A673 (cell line): ENCODE measurements around the gene TIMM21. TPM values are rescaled to one million over a fixed set of nuclear protein-coding genes. Genes with fewer than 3 reads are reported as not detected.
A peak's percentile ranks its signal among the peaks of the same experiment; 100 is the strongest.

Experiments used
- BruUV-seq: library from RNA; stranded (reverse); fragments of 400-500 nt; replicated peaks from 2 replicates; lab custom pipeline; 2021; lab: Mats Ljungman, UMichigan
- CTCF ChIA-PET: fragments of 300-600 bp; sonication (Branson Sonifier 250); formaldehyde crosslinking; loops from one replicate; lab custom pipeline; 2022; ENCODE audit warnings: antibody characterized with exemption; lab: Charles Lee
- POLR2A ChIA-PET: fragments of 300-600 bp; sonication (Branson Sonifier 250); formaldehyde crosslinking; loops from one replicate; lab custom pipeline; 2022; ENCODE audit warnings: antibody characterized with exemption; ENCODE audit not compliant: low non-redundant PET; lab: Charles Lee
- DNase-seq: peaks from one replicate; pipeline ENCODE4 v3.0.0-alpha.2; 2015; ENCODE audit warnings: low spot score
- H3K27ac ChIP-seq: fragments of 200-600 bp; sonication (generic); 2 replicates; pipeline ENCODE4 v1.5.1; 2016; ENCODE audit warnings: mixed run types, low read depth, mild to moderate bottlenecking, mixed read lengths, antibody characterized with exemption, low read length; ENCODE audit not compliant: poor library complexity, severe bottlenecking
- H3K27me3 ChIP-seq: fragments of 200-600 bp; sonication (generic); replicated peaks from 2 replicates; pipeline ENCODE4 v1.6.1; 2017; ENCODE audit warnings: mixed run types, low read depth, mild to moderate bottlenecking, mixed read lengths, antibody characterized with exemption, low read length; ENCODE audit not compliant: insufficient read depth, poor library complexity
- H3K36me3 ChIP-seq: fragments of 200-600 bp; sonication (generic); 2 replicates; pipeline ENCODE4 v1.6.1; 2016; ENCODE audit warnings: mixed run types, mild to moderate bottlenecking, mixed read lengths, antibody characterized with exemption, low read length; ENCODE audit not compliant: insufficient read depth, poor library complexity, severe bottlenecking
- H3K4me1 ChIP-seq: fragments of 200-600 bp; sonication (generic); 2 replicates; pipeline ENCODE4 v1.6.1; 2017; ENCODE audit warnings: mixed run types, mild to moderate bottlenecking, mixed read lengths, antibody characterized with exemption, low read length; ENCODE audit not compliant: insufficient read depth, poor library complexity, severe bottlenecking
- H3K4me3 ChIP-seq: fragments of 200-600 bp; sonication (generic); 2 replicates; pipeline ENCODE4 v1.5.1; 2016; ENCODE audit warnings: low read depth, mixed run types, mild to moderate bottlenecking, mixed read lengths, low read length; ENCODE audit not compliant: poor library complexity, severe bottlenecking
- H3K9me3 ChIP-seq: fragments of 200-600 bp; sonication (generic); 2 replicates; pipeline ENCODE4 v1.6.1; 2016; ENCODE audit warnings: mixed run types, low read depth, mild to moderate bottlenecking, mixed read lengths, antibody characterized with exemption, low read length; ENCODE audit not compliant: poor library complexity, severe bottlenecking
- CTCF ChIP-seq: fragments of 300-800, 200-600 bp; sonication (generic); conservative IDR thresholded peaks from 2 replicates; pipeline ENCODE4 v1.5.1; 2017; ENCODE audit warnings: low read depth, mild to moderate bottlenecking, antibody characterized with exemption, low read length, moderate library complexity, mixed read lengths
- EZH2 ChIP-seq: fragments of 200-600 bp; sonication (generic); IDR thresholded peaks from 2 replicates; pipeline ENCODE4 v1.6.1; 2017; ENCODE audit warnings: borderline replicate concordance, low read depth, mild to moderate bottlenecking, mixed read lengths, antibody characterized with exemption, low read length; ENCODE audit not compliant: poor library complexity, severe bottlenecking
- intact Hi-C: fragments of 100-400 bp; cut with micrococcal nuclease; formaldehyde crosslinking; loops from one replicate; pipeline ENCODE4 v1.10.0; 2022; ENCODE audit not compliant: unreplicated experiment
- total RNA-seq: library from RNA; stranded (reverse); gene quantifications from 2 replicates; pipeline ENCODE4 v1.2.3, GENCODE V29; 2021

TIMM21 gene
- total RNA-seq, 1 experiment from 2014 or later: 85.1 TPM

- Histone ChIP-seq H3K4me3 (no peak overlapping the region), H3K36me3 (no peaks in the 10 kb centered on the region), H3K27me3 (no peaks in the 10 kb centered on the region), H3K4me1 (no peaks in the 10 kb centered on the region), H3K9me3 (no peaks in the 10 kb centered on the region), H3K27ac (no peak overlapping the region)
- CTCF ChIA-PET: no interaction called here
- POLR2A ChIA-PET: no interaction called here
- no peak for TF ChIP-seq EZH2
- DNase-seq: no peak
- no TSS peak for BruUV-seq
- intact Hi-C loops: loop anchor here (10.0 kb wide), 1 partner anchor 1406 kb away; no protein-coding TSS in a partner anchor
Measured at GRCh38 chr18:74110976-74111375, 37.3 kb upstream of the TIMM21 start.

GRCh38 chr18:74113711-74114110 is 34.6 kb upstream of the TIMM21 start:
- intact Hi-C loops: loop anchor here (10.0 kb wide), 1 partner anchor 1409 kb away; no protein-coding TSS in a partner anchor
- peaks cover 4% of the 10 kb centered on the region for H3K4me1 ChIP-seq
- H3K36me3 ChIP-seq: no peaks in the 10 kb centered on the region
- TF ChIP-seq CTCF (no peak), EZH2 (no peak)
- no peaks in the 10 kb centered on the region for H3K27me3 ChIP-seq
- ChIA-PET POLR2A (no interaction called here), CTCF (no interaction called here)
- DNase-seq: no peak
- BruUV-seq: no TSS peak
- H3K4me3 ChIP-seq: no peak overlapping the region
- no peaks in the 10 kb centered on the region for H3K9me3 ChIP-seq
- no peak overlapping the region for H3K27ac ChIP-seq

- no peaks in the 10 kb centered on the region for H3K9me3 ChIP-seq
- ChIA-PET POLR2A (no interaction called here), CTCF (no interaction called here)
- no TSS peak for BruUV-seq
- H3K4me3 ChIP-seq: no peak overlapping the region
- H3K27ac ChIP-seq: no peak overlapping the region
- DNase-seq: peak; percentile 71
- no peaks in the 10 kb centered on the region for H3K27me3 ChIP-seq
- intact Hi-C loops: loop anchor here (10.0 kb wide), 1 partner anchor 1409 kb away; no protein-coding TSS in a partner anchor
- no peak for TF ChIP-seq EZH2
- no peak for TF ChIP-seq CTCF
- H3K4me1 ChIP-seq: peaks cover 4% of the 10 kb centered on the region
- no peaks in the 10 kb centered on the region for H3K36me3 ChIP-seq
Measured at GRCh38 chr18:74114116-74114515, 34.2 kb upstream of the TIMM21 start.

GRCh38 chr18:74115046-74115445 is 33.3 kb upstream of the TIMM21 start:
- CTCF ChIA-PET: no interaction called here
- Histone ChIP-seq H3K36me3 (no peaks in the 10 kb centered on the region), H3K4me3 (no peak overlapping the region), H3K27ac (no peak overlapping the region), H3K27me3 (no peaks in the 10 kb centered on the region), H3K4me1 (peaks cover 4% of the 10 kb centered on the region), H3K9me3 (no peaks in the 10 kb centered on the region)
- DNase-seq: no peak
- no peak for TF ChIP-seq CTCF
- no peak for TF ChIP-seq EZH2
- intact Hi-C loops: loop anchor here (5.0 to 10.0 kb wide), 3 partner anchors 73 to 1410 kb away; no protein-coding TSS in a partner anchor
- POLR2A ChIA-PET: no interaction called here
- no TSS peak for BruUV-seq
